GM19099 (cell line): ENCODE results near the gene PSMA3.

Experiments used
- POLR2A ChIP-seq: IDR thresholded peaks from 3 replicates; pipeline ENCODE4 v1.6.1; 2011; ENCODE audit warnings: low read depth; ENCODE audit not compliant: insufficient read length; ENCODE audit errors: extremely low read depth

The PSMA3 gene

DNA sequence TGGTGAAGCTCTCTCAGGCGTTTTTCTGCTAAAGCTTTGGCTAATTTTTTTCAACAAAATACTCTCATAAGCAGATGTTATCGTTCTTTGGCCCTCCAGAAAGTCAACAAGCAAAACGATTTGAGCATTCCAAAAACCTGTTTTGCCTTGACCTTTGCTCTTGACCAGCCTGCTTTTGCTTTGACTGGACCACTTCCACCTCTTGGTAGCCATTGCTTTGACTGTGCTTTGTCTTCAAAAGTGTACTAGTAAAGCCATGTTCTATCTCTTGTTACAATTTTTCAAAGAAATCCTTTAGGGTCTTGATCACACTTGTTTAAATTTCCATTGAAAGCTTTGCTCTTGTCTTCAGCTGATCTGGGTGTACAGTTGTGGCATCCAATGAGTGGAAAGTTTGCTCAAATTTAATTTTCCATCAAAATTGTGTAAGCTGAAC is 43.0 kb downstream of the PSMA3 start:
- TF ChIP-seq POLR2A, result no peak

DNA sequence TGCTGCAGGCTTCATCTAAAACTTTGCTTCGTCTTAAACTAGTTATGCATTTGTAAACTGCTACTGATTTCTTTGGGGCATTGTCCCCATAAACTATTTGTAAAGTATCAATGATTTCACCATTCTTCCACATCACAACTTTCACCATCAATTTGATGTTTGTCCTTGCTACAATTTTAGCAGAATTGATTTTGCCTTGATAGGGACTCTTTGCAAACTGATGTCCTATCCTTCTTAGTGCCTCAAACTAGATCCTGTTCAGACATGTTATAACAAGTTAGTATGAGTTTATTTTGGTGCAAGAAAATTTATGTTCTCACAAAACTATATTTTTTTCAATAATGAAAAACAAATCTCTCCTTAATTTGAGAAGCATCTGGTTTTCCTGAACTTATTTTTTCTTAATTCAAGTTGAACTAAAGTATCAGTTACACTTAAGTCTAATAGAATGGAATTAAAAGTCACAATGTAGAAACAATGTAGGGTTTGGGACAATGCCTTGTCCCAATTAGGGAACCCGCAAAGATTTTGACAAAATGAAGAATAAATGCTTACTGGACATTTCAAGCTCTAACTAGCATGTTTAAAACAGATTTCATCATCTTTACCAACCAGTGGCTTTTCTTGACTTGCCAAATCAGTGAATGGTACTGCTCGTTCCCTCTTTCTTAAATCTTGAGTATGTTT is 43.6 kb downstream of the PSMA3 start:
- no peak for TF ChIP-seq POLR2A

DNA sequence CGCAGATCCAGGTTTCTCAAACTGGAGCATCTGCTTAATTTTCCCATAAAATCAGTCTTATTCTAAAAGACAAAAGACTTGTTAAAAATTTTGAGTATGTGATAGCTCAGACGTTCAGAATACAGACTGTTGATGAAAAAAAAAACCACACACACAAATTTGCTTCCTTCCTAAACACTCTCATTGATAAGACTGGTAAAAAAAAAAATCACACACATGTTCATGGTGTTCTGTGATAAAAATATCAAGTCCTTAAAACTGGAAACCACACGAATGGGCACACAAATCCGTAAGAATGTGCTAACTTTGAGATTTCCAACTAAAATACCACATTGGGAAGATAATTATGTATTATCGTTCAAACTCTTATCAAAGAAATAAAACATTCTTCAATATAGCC is 47.0 kb downstream of the PSMA3 start:
- no peak for TF ChIP-seq POLR2A

DNA sequence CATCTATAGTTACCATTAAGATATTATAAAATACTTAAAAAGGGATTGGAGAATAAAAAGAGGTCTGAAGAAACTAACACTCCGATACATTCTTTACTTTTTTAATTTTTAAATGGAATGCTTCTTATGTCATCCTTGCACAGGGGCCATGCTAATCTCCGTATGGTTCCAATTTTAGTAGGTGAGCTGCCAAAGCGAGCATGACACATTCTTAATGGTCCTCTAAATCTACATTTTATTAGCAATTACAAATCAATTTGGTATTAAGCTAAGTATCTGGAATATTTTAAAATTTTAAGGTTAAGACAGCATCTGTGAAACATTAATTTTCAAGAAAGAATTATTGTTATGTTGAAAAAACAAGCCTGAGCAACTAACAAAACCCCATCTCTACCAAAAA is 47.5 kb downstream of the PSMA3 start:
- TF ChIP-seq POLR2A, result no peak

GRCh38 chr14:58294201-58294600 is 49.6 kb downstream of the PSMA3 start:
- no peak for TF ChIP-seq POLR2A

- no peak for TF ChIP-seq POLR2A
Observed at GRCh38 chr14:58296726-58297125, 52.1 kb downstream of the PSMA3 start.

- TF ChIP-seq POLR2A, result no peak
Observed at GRCh38 chr14:58297412-58297761, 52.7 kb downstream of the PSMA3 start.

- TF ChIP-seq POLR2A, result peak; percentile 90
Observed at GRCh38 chr14:58297762-58298476, 53.3 kb downstream of the PSMA3 start.

GRCh38 chr14:58298477-58299400 is 54.1 kb downstream of the PSMA3 start, which contains the start of gene ARID4A:
Gene ARID4A, plus strand, starts transcription at chr14:58298555. Its CDS starts 1,300 bp downstream, at chr14:58299855.
- peak; percentile 51 for TF ChIP-seq POLR2A

- TF ChIP-seq POLR2A, result no peak
Observed at GRCh38 chr14:58299401-58300330, 55.0 kb downstream of the PSMA3 start.

GRCh38 chr14:58301416-58301815 is 56.8 kb downstream of the PSMA3 start:
- TF ChIP-seq POLR2A, result no peak

GRCh38 chr14:58305730-58306129 is 61.1 kb downstream of the PSMA3 start:
- no peak for TF ChIP-seq POLR2A

DNA sequence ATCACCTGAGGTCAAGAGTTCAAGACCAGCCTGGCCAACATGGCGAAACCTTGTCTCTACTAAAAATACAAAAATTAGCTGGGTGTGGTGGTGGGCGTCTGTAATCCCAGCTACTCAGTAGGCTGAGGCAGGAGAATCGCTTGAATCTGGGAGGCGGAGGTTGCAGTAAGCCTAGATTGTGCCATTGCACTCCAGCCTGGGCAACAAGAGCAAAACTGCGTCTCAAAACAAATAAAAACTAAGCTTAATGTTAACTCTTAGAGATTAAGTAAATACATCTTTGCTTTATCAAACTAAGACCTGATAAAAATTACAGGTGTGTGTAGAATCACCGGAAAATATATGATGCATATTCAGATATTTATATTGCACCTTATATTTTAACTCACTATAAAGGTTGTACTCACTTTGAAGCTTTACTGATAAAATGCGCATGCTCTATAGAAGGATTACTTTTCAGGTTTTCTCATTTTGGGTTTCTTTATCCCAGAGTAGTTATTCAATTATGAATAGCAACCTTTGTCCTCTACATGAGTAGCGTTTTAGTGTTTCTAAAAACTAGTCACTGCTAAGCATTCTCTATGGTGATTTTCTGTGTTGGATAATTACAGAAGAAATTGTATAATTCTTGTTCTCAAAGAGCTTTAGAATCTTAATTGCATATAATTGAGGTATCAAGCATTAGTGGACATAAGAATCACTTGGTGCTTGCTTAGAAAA is 63.1 kb downstream of the PSMA3 start:
- no peak for TF ChIP-seq POLR2A

GRCh38 chr14:58309086-58309485 is 64.4 kb downstream of the PSMA3 start:
- TF ChIP-seq POLR2A, result no peak
